ENCODE results near the gene RNF128.
"Not testable (repeated sequence)": the region's sequence is repeated elsewhere in the genome, so short reads cannot be mapped to it uniquely, and the experiment has no call there.

RNF128 gene

GRCh38 chrX:106748377-106748776 lies 21.9 kb downstream of the RNF128 start:
- no peak for DNase-seq (ENCODE audit: low read depth in 2 of 2)

- DNase-seq (ENCODE audit: low read depth in 2 of 2) = no peak
These were observed 24.9 kb downstream of the RNF128 start for GRCh38 chrX:106751407-106751806.

- no peak for DNase-seq (ENCODE audit: low read depth in 2 of 2)
These were observed 25.7 kb downstream of the RNF128 start for GRCh38 chrX:106752101-106752678.

GRCh38 chrX:106769288-106769687 lies 42.8 kb downstream of the RNF128 start:
- not testable (repeated sequence) for DNase-seq (ENCODE audit: low read depth in 2 of 2)

GRCh38 chrX:106774981-106775380 lies 48.5 kb downstream of the RNF128 start:
- DNase-seq (ENCODE audit: low read depth in 2 of 2) = no peak

- DNase-seq (ENCODE audit: low read depth in 2 of 2) = no peak
These were observed 53.8 kb downstream of the RNF128 start for GRCh38 chrX:106780264-106780663.

- DNase-seq (ENCODE audit: low read depth in 2 of 2) = no peak
These were observed 54.3 kb downstream of the RNF128 start for GRCh38 chrX:106780664-106781377.

- no peak for DNase-seq (ENCODE audit: low read depth in 2 of 2)
These were observed 57.2 kb downstream of the RNF128 start for GRCh38 chrX:106783716-106784115.

- no peak for DNase-seq (ENCODE audit: low read depth in 2 of 2)
These were observed 65.0 kb downstream of the RNF128 start for GRCh38 chrX:106791495-106791894.

- DNase-seq (ENCODE audit: low read depth in 2 of 2) = no peak
These were observed 75.5 kb downstream of the RNF128 start for GRCh38 chrX:106802063-106802387.

GRCh38 chrX:106802388-106803275 lies 76.1 kb downstream of the RNF128 start, which contains the start of gene TBC1D8B:
TSS of gene TBC1D8B (plus strand) at chrX:106802673. CDS start at chrX:106802854, 181 bp downstream.
- DNase-seq (ENCODE audit: low read depth in 2 of 2) = no peak

- no peak for DNase-seq (ENCODE audit: low read depth in 2 of 2)
These were observed 84.8 kb downstream of the RNF128 start for GRCh38 chrX:106811131-106811910.

GRCh38 chrX:106812930-106813329 lies 86.4 kb downstream of the RNF128 start:
- DNase-seq (ENCODE audit: low read depth in 2 of 2) = not testable (repeated sequence)

- DNase-seq (ENCODE audit: low read depth in 2 of 2) = not testable (repeated sequence)
These were observed 87.6 kb downstream of the RNF128 start for GRCh38 chrX:106814093-106814492.

Data from stimulated activated CD4-positive, alpha-beta T cell treated with anti-CD3 and anti-CD28 coated beads, Interleukin-1b, Interleukin-23, amount 100 ng/mL, for 1 hour (primary cell).